ENCODE data around the gene UTS2B. TPM values are rescaled to one million over a fixed set of nuclear protein-coding genes. Genes with fewer than 3 reads are reported as not detected.

The UTS2B gene
- polyA plus RNA-seq, 1 donor from 2014 or later: 0.46 TPM

DNA sequence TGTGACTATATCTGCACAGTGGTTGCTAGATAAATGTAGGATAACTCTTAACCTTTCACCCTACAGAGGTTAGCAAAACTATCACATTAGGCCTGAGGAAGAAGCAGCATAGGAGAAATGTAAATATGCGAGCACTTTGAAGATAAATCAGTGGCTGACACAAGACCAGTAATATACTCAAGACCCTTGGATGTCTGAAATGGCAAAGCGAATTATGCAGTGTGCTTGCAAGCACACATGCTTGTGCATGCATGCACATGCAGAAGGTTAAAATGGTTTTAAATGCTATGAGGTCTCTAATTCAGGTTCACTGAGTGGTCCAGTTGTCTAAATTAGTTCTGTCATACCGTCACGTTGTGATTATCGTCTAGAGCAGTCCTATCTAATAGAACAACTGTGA is 13.6 kb upstream of the UTS2B start:
- no peak for TF ChIP-seq POLR2AphosphoS5 (IDR thresholded peaks at IDR 0.05)
- TF ChIP-seq, protein P1, sequence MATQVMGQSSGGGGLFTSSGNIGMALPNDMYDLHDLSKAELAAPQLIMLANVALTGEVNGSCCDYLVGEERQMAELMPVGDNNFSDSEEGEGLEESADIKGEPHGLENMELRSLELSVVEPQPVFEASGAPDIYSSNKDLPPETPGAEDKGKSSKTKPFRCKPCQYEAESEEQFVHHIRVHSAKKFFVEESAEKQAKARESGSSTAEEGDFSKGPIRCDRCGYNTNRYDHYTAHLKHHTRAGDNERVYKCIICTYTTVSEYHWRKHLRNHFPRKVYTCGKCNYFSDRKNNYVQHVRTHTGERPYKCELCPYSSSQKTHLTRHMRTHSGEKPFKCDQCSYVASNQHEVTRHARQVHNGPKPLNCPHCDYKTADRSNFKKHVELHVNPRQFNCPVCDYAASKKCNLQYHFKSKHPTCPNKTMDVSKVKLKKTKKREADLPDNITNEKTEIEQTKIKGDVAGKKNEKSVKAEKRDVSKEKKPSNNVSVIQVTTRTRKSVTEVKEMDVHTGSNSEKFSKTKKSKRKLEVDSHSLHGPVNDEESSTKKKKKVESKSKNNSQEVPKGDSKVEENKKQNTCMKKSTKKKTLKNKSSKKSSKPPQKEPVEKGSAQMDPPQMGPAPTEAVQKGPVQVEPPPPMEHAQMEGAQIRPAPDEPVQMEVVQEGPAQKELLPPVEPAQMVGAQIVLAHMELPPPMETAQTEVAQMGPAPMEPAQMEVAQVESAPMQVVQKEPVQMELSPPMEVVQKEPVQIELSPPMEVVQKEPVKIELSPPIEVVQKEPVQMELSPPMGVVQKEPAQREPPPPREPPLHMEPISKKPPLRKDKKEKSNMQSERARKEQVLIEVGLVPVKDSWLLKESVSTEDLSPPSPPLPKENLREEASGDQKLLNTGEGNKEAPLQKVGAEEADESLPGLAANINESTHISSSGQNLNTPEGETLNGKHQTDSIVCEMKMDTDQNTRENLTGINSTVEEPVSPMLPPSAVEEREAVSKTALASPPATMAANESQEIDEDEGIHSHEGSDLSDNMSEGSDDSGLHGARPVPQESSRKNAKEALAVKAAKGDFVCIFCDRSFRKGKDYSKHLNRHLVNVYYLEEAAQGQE (IDR thresholded peaks at IDR 0.05; ENCODE audit: borderline replicate concordance): no peak
- Histone ChIP-seq H4K20me1 (ENCODE audit: insufficient read depth) (no peaks in the 10 kb centered on the region), H3K27me3 (ENCODE audit: insufficient read depth, low read depth, low read length) (no peaks in the 10 kb centered on the region), H3F3A (ENCODE audit: insufficient read depth, low read length, poor library complexity, severe bottlenecking) (no peaks in the 10 kb centered on the region), H3K9me2 (ENCODE audit: insufficient read depth, low read length) (no peaks in the 10 kb centered on the region), H3K79me2 (replicated peaks; ENCODE audit: insufficient read depth, low read length) (peaks cover 64% of the 10 kb centered on the region), H3K9ac (ENCODE audit: low read length) (no peak overlapping the region), H3K4me2 (ENCODE audit: low read length) (no peak overlapping the region), H3K27ac (ENCODE audit: low read length) (no peak overlapping the region), H3K36me3 (ENCODE audit: insufficient read depth, low read length) (no peaks in the 10 kb centered on the region), H3K9me3 (ENCODE audit: low read length) (no peaks in the 10 kb centered on the region), H3K4me3 (ENCODE audit: low read length) (no peak overlapping the region), H2AFZ (ENCODE audit: low read depth, low read length) (no peak overlapping the region)

- Histone ChIP-seq H3K9me3 (ENCODE audit: low read length) (no peaks in the 10 kb centered on the region), H3K27ac (ENCODE audit: low read length) (no peak overlapping the region), H3F3A (ENCODE audit: insufficient read depth, low read length, poor library complexity, severe bottlenecking) (no peaks in the 10 kb centered on the region), H3K36me3 (ENCODE audit: insufficient read depth, low read length) (no peaks in the 10 kb centered on the region), H3K4me3 (ENCODE audit: low read length) (no peak overlapping the region), H3K9ac (ENCODE audit: low read length) (no peak overlapping the region), H3K4me2 (ENCODE audit: low read length) (no peak overlapping the region), H2AFZ (ENCODE audit: low read depth, low read length) (no peak overlapping the region), H3K27me3 (ENCODE audit: insufficient read depth, low read depth, low read length) (no peaks in the 10 kb centered on the region), H3K79me2 (replicated peaks; ENCODE audit: insufficient read depth, low read length) (peaks cover 72% of the 10 kb centered on the region), H3K9me2 (ENCODE audit: insufficient read depth, low read length) (no peaks in the 10 kb centered on the region), H4K20me1 (ENCODE audit: insufficient read depth) (no peaks in the 10 kb centered on the region)
- TF ChIP-seq CTCF (IDR thresholded peaks at IDR 0.05; ENCODE audit: poor library complexity, severe bottlenecking): no peak
- TF ChIP-seq SMC3 (conservative IDR thresholded peaks at IDR 0.05; ENCODE audit: poor library complexity): no peak
- TF ChIP-seq MXI1 (conservative IDR thresholded peaks at IDR 0.05; ENCODE audit: poor library complexity, severe bottlenecking): no peak
- TF ChIP-seq POLR2AphosphoS5 (IDR thresholded peaks at IDR 0.05): no peak
- no peak for TF ChIP-seq EP300 (conservative IDR thresholded peaks at IDR 0.05; ENCODE audit: poor library complexity, severe bottlenecking)
- TF ChIP-seq, protein P1 (IDR thresholded peaks at IDR 0.05; ENCODE audit: borderline replicate concordance): no peak
- TF ChIP-seq TAF1 (IDR thresholded peaks at IDR 0.05; ENCODE audit: low read depth): no peak
- no peak for TF ChIP-seq EZH2 (IDR thresholded peaks at IDR 0.05; ENCODE audit: borderline replicate concordance, insufficient read depth, low read length, poor library complexity, severe bottlenecking)
- no peak for TF ChIP-seq RAD21 (conservative IDR thresholded peaks at IDR 0.05)
These were observed 12.8 kb upstream of the UTS2B start for GRCh38 chr3:191343115-191343514.

Measured in neural cell (in vitro differentiated cells).